ENCODE data around the gene CDK5R1.

- TF ChIP-seq CTCF (IDR thresholded peaks at IDR 0.05) (no peak), POLR2A (IDR thresholded peaks at IDR 0.05) (no peak)
These were observed 1.9 kb downstream of the CDK5R1 start for GRCh38 chr17:32488604-32489180.

Measured in esophagus squamous epithelium (tissue), 4 donors.